ELR (cell line): ENCODE results near the gene CCDC186.
"Not testable (repeated sequence)": the region's sequence is repeated elsewhere in the genome, so short reads cannot be mapped to it uniquely, and the experiment has no call there.

Experiments
- DNase-seq: peaks from one replicate; pipeline ENCODE4 v3.0.0-alpha.2; 2015; ENCODE audit warnings: low read depth

CCDC186 gene

GRCh38 chr10:114173603-114173920 is 441 bp downstream of the CCDC186 start:
- DNase-seq: no peak

- DNase-seq: peak; percentile 14
Measured at GRCh38 chr10:114172776-114173602, 1.0 kb downstream of the CCDC186 start.

GRCh38 chr10:114172216-114172615 is 1.8 kb downstream of the CCDC186 start:
- DNase-seq: peak; percentile 17

- no peak for DNase-seq
Measured at GRCh38 chr10:114168450-114169009, 5.5 kb downstream of the CCDC186 start.

GRCh38 chr10:114167985-114168384 is 6.0 kb downstream of the CCDC186 start:
- DNase-seq: no peak

GRCh38 chr10:114166494-114166893 is 7.5 kb downstream of the CCDC186 start:
- no peak for DNase-seq

GRCh38 chr10:114166043-114166442 is 8.0 kb downstream of the CCDC186 start:
- no peak for DNase-seq

GRCh38 chr10:114163062-114163461 is 10.9 kb downstream of the CCDC186 start:
- DNase-seq: no peak

GRCh38 chr10:114157912-114158311 is 16.1 kb downstream of the CCDC186 start:
- peak; percentile 5 for DNase-seq

- DNase-seq: no peak
Measured at GRCh38 chr10:114151892-114152291, 22.1 kb downstream of the CCDC186 start.

- DNase-seq: peak; percentile 92
Measured at GRCh38 chr10:114151486-114151885, 22.5 kb downstream of the CCDC186 start.

- not testable (repeated sequence) for DNase-seq
Measured at GRCh38 chr10:114149476-114149875, 24.5 kb downstream of the CCDC186 start.

- no peak for DNase-seq
Measured at GRCh38 chr10:114143160-114143559, 30.8 kb downstream of the CCDC186 start.

- no peak for DNase-seq
Measured at GRCh38 chr10:114142018-114142417, 32.0 kb downstream of the CCDC186 start.

- DNase-seq: not testable (repeated sequence)
Measured at GRCh38 chr10:114140827-114141226, 33.2 kb downstream of the CCDC186 start.

GRCh38 chr10:114140036-114140435 is 34.0 kb downstream of the CCDC186 start:
- DNase-seq: no peak

GRCh38 chr10:114138581-114138980 is 35.4 kb downstream of the CCDC186 start:
- no peak for DNase-seq

GRCh38 chr10:114135476-114135875 is 38.5 kb downstream of the CCDC186 start:
- no peak for DNase-seq

GRCh38 chr10:114131094-114131493 is 42.9 kb downstream of the CCDC186 start:
- no peak for DNase-seq

- DNase-seq: no peak
Measured at GRCh38 chr10:114121031-114121430, 53.0 kb downstream of the CCDC186 start.

GRCh38 chr10:114118514-114118913 is 55.5 kb downstream of the CCDC186 start:
- no peak for DNase-seq

- no peak for DNase-seq
Measured at GRCh38 chr10:114117728-114118127, 56.3 kb downstream of the CCDC186 start.

GRCh38 chr10:114115661-114116445 is 58.1 kb downstream of the CCDC186 start:
- no peak for DNase-seq
